Natural killer cell (primary cell): ENCODE results near the gene HRK. TPM values are rescaled to one million over a fixed set of nuclear protein-coding genes. Genes with fewer than 3 reads are reported as not detected.
"Not testable (repeated sequence)": the region's sequence is repeated elsewhere in the genome, so short reads cannot be mapped to it uniquely, and the experiment has no call there.

Experiments
- ATAC-seq, 3 donors: fragments of 150-1000 bp in 2 of 3; fragments of 200-7000 bp in 1 of 3; cut with Tn5 transposase; 1 replicate in 1 of 3; 2 replicates in 2 of 3; pipeline ENCODE4 v1.10.0; 2021; ENCODE audit warnings: mild to moderate bottlenecking in 2 of 3, moderate library complexity in 2 of 3
- DNase-seq, 2 donors: peaks; one replicate each; pipeline versions ENCODE4 v3.0.0 to v3.0.0-alpha.2; 2013 to 2021; ENCODE audit warnings: mixed read lengths in 1 of 2
- H3K27ac ChIP-seq: one replicate; pipeline ENCODE4 v1.5.1; 2013; ENCODE audit warnings: mild to moderate bottlenecking, low read length
- H3K27me3 ChIP-seq: one replicate; pipeline ENCODE4 v1.6.1; 2013; ENCODE audit warnings: low read length; ENCODE audit not compliant: control insufficient read depth, insufficient read depth
- H3K36me3 ChIP-seq: one replicate; pipeline ENCODE4 v1.6.1; 2013; ENCODE audit warnings: low read length; ENCODE audit not compliant: control insufficient read depth, insufficient read depth
- H3K4me1 ChIP-seq: one replicate; pipeline ENCODE4 v1.6.1; 2013; ENCODE audit warnings: low read length; ENCODE audit not compliant: control insufficient read depth, insufficient read depth
- H3K4me3 ChIP-seq: one replicate; pipeline ENCODE4 v1.5.1; 2013; ENCODE audit warnings: low read length
- H3K9me3 ChIP-seq: one replicate; pipeline ENCODE4 v1.6.1; 2013; ENCODE audit warnings: low read length; ENCODE audit not compliant: control insufficient read depth, insufficient read depth
- H3K27ac Mint-ChIP-seq, 2 donors: one replicate each; pipeline ENCODE4 v1.8.0; 2022; ENCODE audit warnings: mild to moderate bottlenecking in 2 of 2, mixed read lengths in 2 of 2, moderate library complexity in 1 of 2
- H3K27me3 Mint-ChIP-seq, 2 donors: one replicate each; pipeline ENCODE4 v1.8.0; 2022; ENCODE audit warnings: low read depth in 2 of 2, mixed read lengths in 2 of 2
- H3K36me3 Mint-ChIP-seq: one replicate; pipeline ENCODE4 v1.8.0; 2022; ENCODE audit warnings: mixed read lengths
- H3K4me1 Mint-ChIP-seq, 2 donors: one replicate each; pipeline ENCODE4 v1.8.0; 2022; ENCODE audit warnings: mixed read lengths in 2 of 2
- H3K4me3 Mint-ChIP-seq: one replicate; pipeline ENCODE4 v1.8.0; 2022; ENCODE audit warnings: mild to moderate bottlenecking, moderate library complexity, mixed read lengths
- H3K9me3 Mint-ChIP-seq, 2 donors: one replicate each; pipeline ENCODE4 v1.8.0; 2022; ENCODE audit warnings: mixed read lengths in 2 of 2
- CTCF ChIP-seq: fragments of 200-600 bp; IDR thresholded peaks from one replicate; pipeline ENCODE4 v1.8.0; 2022; ENCODE audit warnings: antibody characterized with exemption
- WGBS: methylation state at CpG from one replicate; pipeline ENCODE4 v1.1.7; 2013; ENCODE audit warnings: missing lambda C conversion rate; ENCODE audit not compliant: insufficient coverage; 5-methylcytosine and 5-hydroxymethylcytosine counted together
- intact Hi-C: fragments of 100-400 bp; cut with micrococcal nuclease; formaldehyde crosslinking; loops from one replicate; pipeline ENCODE4 v1.14.2; 2022
- total RNA-seq, 4 donors: library from RNA; stranded (reverse); fragments of 120-200 nt in 1 of 4; gene quantifications; one replicate each; pipeline versions ENCODE4 v1.2.3 to v1.2.4, GENCODE V29; 2013 to 2022

Gene HRK
- total RNA-seq, 3 donors from 2014 or later (not counting 1 experiment from before 2014, with no cell fraction given), result 0.15 TPM; not detected in 2

- Histone ChIP-seq H3K27me3 (no peaks in the 10 kb centered on the region), H3K4me3 (peak overlapping the region; percentile 75), H3K4me1 (peaks cover 15% of the 10 kb centered on the region), H3K27ac (peak overlapping the region; percentile 82), H3K9me3 (no peaks in the 10 kb centered on the region), H3K36me3 (no peaks in the 10 kb centered on the region)
- 13% methylated on average over 11 of the region's 11 CpGs for WGBS
- H3K36me3 Mint-ChIP-seq, result no peaks in the 10 kb centered on the region
- no peak for TF ChIP-seq CTCF
- no peaks in the 10 kb centered on the region for H3K27me3 Mint-ChIP-seq
- H3K9me3 Mint-ChIP-seq, result no peaks in the 10 kb centered on the region
- H3K27ac Mint-ChIP-seq, result peak overlapping the region; percentile 80 to 94
- DNase-seq, result peak in 1 of 2 donors; percentile 55
- H3K4me1 Mint-ChIP-seq, result peaks cover 21 to 22% of the 10 kb centered on the region in 2 donors
- intact Hi-C loops, result no loop called here
- ATAC-seq, result peak in 1 of 3 donors; percentile 1
- peak overlapping the region; percentile 95 for H3K4me3 Mint-ChIP-seq
Measured at GRCh38 chr12:116818341-116818856, 62.8 kb downstream of the HRK start.

GRCh38 chr12:116814766-116815165 lies 66.5 kb downstream of the HRK start:
- DNase-seq, H3K36me3 ChIP-seq, ATAC-seq, H3K27me3 Mint-ChIP-seq, H3K27me3 ChIP-seq, H3K9me3 Mint-ChIP-seq, H3K4me3 ChIP-seq, H3K27ac ChIP-seq, H3K9me3 ChIP-seq, intact Hi-C loops, H3K36me3 Mint-ChIP-seq, H3K27ac Mint-ChIP-seq, H3K4me3 Mint-ChIP-seq: not testable (repeated sequence)
- 87% methylated on average over 10 of the region's 10 CpGs for WGBS
- H3K4me1 Mint-ChIP-seq, result peaks cover 14 to 15% of the 10 kb centered on the region in 2 donors
- peaks cover 11% of the 10 kb centered on the region for H3K4me1 ChIP-seq

DNA sequence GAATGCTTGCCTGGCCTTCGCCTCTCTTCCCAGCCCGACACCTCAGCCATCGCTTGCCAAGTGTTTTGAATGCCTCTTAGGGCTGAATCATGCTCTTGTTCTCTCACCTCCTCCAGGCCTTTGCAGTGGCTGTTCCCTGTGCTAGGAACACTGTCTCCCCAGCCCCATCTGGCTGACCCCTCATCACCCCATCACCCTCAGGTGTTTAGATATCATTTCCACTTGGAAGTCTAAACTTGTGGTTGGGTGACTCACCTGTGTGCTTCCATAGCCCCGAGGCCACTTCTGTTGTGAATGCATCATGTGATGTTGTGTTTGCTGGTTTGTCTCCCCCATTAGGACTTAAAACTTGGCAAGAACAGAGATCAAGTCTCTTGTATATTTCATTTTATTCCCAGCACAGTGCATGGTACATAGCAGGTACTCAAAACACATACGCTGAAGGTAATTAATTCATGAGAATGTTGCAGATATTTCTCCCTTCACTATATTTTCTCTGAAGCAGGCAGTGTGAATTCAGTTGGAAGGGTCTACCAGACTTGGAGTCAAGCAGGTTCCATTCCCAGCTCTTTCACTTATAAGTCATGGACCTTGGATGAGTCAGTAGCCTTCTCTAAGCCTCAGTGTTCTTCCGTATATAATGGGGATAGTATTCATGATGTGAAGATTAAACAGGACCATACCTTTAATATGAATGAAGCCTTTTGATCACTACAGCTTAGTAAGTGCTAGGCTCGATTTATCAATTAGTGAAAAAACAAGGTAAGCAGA lies 67.8 kb downstream of the HRK start:
- no peaks in the 10 kb centered on the region for H3K36me3 ChIP-seq
- no peaks in the 10 kb centered on the region for H3K9me3 Mint-ChIP-seq
- DNase-seq (no peak), ATAC-seq (no peak)
- no peaks in the 10 kb centered on the region for H3K27me3 ChIP-seq
- intact Hi-C loops, result no loop called here
- no peak overlapping the region for H3K4me3 ChIP-seq
- no peak overlapping the region for H3K27ac Mint-ChIP-seq
- WGBS, result 86% methylated on average over 5 of the region's 7 CpGs
- no peaks in the 10 kb centered on the region for H3K27me3 Mint-ChIP-seq
- no peaks in the 10 kb centered on the region for H3K9me3 ChIP-seq
- no peak overlapping the region for H3K27ac ChIP-seq
- no peak overlapping the region for H3K4me3 Mint-ChIP-seq
- TF ChIP-seq CTCF, result no peak
- H3K36me3 Mint-ChIP-seq, result no peaks in the 10 kb centered on the region
- peaks cover 5 to 9% of the 10 kb centered on the region in 2 donors for H3K4me1 Mint-ChIP-seq
- peaks cover 6% of the 10 kb centered on the region for H3K4me1 ChIP-seq

DNA sequence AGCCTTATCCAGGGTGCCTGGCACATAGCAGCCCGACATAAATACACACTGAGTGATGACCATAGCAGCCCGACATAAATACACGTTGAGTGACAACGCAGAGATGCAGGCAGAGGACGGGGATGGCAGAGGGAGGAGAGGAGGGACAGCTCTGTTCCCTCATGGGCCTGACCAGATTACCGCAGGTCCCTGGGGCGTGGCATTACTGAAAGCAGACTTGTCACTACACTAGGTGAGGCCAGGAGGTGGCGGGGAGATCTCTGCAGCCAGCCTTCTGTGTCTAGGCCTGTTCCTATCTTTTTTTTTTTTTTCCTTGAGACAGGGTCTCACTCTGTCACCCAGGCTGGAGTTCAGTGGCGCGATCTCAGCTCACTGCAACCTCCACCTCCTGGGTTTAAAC lies 69.0 kb downstream of the HRK start:
- Mint-ChIP-seq H3K36me3 (no peaks in the 10 kb centered on the region), H3K9me3 (no peaks in the 10 kb centered on the region), H3K4me1 (no peaks in the 10 kb centered on the region), H3K27ac (no peak overlapping the region), H3K27me3 (no peaks in the 10 kb centered on the region), H3K4me3 (no peak overlapping the region)
- Histone ChIP-seq H3K27me3 (no peaks in the 10 kb centered on the region), H3K27ac (no peak overlapping the region), H3K36me3 (no peaks in the 10 kb centered on the region), H3K4me3 (no peak overlapping the region), H3K9me3 (no peaks in the 10 kb centered on the region), H3K4me1 (no peaks in the 10 kb centered on the region)
- DNase-seq (no peak), ATAC-seq (no peak)
- 89% methylated on average over 10 of the region's 10 CpGs for WGBS
- no peak for TF ChIP-seq CTCF
- intact Hi-C loops, result no loop called here
